Measurements from ENCODE around the gene USP17L22. TPM values are rescaled to one million over a fixed set of nuclear protein-coding genes. Genes with fewer than 3 reads are reported as not detected.
"Not testable (repeated sequence)": the region's sequence is repeated elsewhere in the genome, so short reads cannot be mapped to it uniquely, and the experiment has no call there.

The USP17L22 gene
- total RNA-seq, 1 donor: not detected

DNA sequence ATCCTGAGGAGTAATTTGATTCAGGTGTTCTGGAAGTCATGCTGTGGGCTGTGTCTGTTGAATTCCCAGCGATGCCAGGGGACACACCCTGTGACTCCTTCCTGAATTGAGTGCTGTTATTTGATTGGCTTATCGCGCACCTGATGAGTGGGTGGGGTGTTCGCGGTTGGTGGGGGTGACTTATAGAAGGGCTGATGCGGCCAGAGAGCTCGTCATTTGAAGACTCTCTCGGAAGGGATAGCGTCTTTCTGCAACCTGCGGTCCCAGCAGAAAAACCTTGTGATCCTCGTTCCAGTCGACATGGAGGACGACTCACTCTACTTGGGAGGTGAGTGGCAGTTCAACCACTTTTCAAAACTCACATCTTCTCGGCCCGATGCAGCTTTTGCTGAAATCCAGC lies 9.6 kb upstream of the USP17L22 start, which contains the start of gene USP17L20:
TSS of gene USP17L20 (plus strand) at position 301 of the 400 bp plus-strand sequence. CDS start at position 301, 0 bp downstream.
- H4K20me1 ChIP-seq (ENCODE audit: insufficient read depth, low read length); H3K27me3 ChIP-seq (ENCODE audit: insufficient read depth, low read length); H3K4me1 ChIP-seq (ENCODE audit: insufficient read depth, low read length); H3K4me2 ChIP-seq (ENCODE audit: insufficient read depth, low read length); H2AFZ ChIP-seq (ENCODE audit: low read length); H3K27ac ChIP-seq (ENCODE audit: low read depth, low read length); DNase-seq (ENCODE audit: insufficient read length, low spot score, missing footprints); H3K4me3 ChIP-seq (ENCODE audit: insufficient read depth, low read length); H3K36me3 ChIP-seq (ENCODE audit: insufficient read depth, low read length); H3K79me2 ChIP-seq (ENCODE audit: insufficient read depth, low read length); H3K9me3 ChIP-seq (ENCODE audit: low read depth, low read length): not testable (repeated sequence)

DNA sequence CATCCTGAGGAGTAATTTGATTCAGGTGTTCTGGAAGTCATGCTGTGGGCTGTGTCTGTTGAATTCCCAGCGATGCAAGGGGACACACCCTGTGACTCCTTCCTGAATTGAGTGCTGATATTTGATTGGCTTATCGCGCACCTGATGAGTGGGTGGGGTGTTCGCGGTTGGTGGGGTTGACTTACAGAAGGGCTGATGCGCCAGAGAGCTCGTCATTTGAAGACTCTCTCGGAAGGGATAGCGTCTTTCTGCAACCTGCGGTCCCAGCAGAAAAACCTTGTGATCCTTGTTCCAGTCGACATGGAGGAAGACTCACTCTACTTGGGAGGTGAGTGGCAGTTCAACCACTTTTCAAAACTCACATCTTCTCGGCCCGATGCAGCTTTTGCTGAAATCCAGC lies 4.8 kb upstream of the USP17L22 start, which contains the start of gene USP17L21:
TSS of gene USP17L21 (plus strand) at position 301 of the 400 bp plus-strand sequence. CDS start at position 301, 0 bp downstream.
- not testable (repeated sequence) for H3K27ac ChIP-seq (ENCODE audit: low read depth, low read length); H3K79me2 ChIP-seq (ENCODE audit: insufficient read depth, low read length); H3K4me1 ChIP-seq (ENCODE audit: insufficient read depth, low read length)

DNA sequence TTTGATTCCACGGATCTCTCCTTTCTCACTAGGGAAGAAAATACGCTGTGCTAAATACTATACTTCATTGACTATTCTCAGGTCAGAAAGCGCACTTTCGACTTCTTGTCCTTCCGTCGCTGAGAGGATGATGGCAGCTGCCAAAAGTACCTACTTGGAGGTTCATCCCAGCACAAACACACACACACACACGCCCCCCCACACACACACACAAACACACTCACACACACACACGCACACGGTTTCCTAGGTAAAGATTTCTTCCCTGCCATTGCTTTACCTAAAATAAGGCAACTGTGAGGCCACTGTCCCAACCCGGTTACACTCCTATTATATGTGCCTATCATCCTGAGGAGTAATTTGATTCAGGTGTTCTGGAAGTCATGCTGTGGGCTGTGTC lies 4.3 kb downstream of the USP17L22 start:
- H4K20me1 ChIP-seq (ENCODE audit: insufficient read depth, low read length); H3K36me3 ChIP-seq (ENCODE audit: insufficient read depth, low read length); H3K27ac ChIP-seq (ENCODE audit: low read depth, low read length); H3K4me3 ChIP-seq (ENCODE audit: insufficient read depth, low read length); H3K27me3 ChIP-seq (ENCODE audit: insufficient read depth, low read length); H3K9me3 ChIP-seq (ENCODE audit: low read depth, low read length); H3K4me2 ChIP-seq (ENCODE audit: insufficient read depth, low read length); DNase-seq (ENCODE audit: insufficient read length, low spot score, missing footprints); H3K4me1 ChIP-seq (ENCODE audit: insufficient read depth, low read length); H2AFZ ChIP-seq (ENCODE audit: low read length); H3K79me2 ChIP-seq (ENCODE audit: insufficient read depth, low read length): not testable (repeated sequence)

More for the DNA sequence above, 4.8 kb upstream of the USP17L22 start, which contains the start of gene USP17L21:
- DNase-seq (ENCODE audit: insufficient read length, low spot score, missing footprints); H3K4me2 ChIP-seq (ENCODE audit: insufficient read depth, low read length); H4K20me1 ChIP-seq (ENCODE audit: insufficient read depth, low read length); H3K4me3 ChIP-seq (ENCODE audit: insufficient read depth, low read length); H3K36me3 ChIP-seq (ENCODE audit: insufficient read depth, low read length); H3K27me3 ChIP-seq (ENCODE audit: insufficient read depth, low read length); H3K9me3 ChIP-seq (ENCODE audit: low read depth, low read length); H2AFZ ChIP-seq (ENCODE audit: low read length): not testable (repeated sequence)

Other genes with a start within 250 kb of the USP17L22 start
- gene FAM90A26, start 97.2 kb upstream of the USP17L22 start, total RNA-seq: not detected in 2 replicates
- not detected in 2 replicates for gene USP17L10, start 57.0 kb upstream of the USP17L22 start, total RNA-seq
- not detected in 2 replicates for gene USP17L11, start 52.2 kb upstream of the USP17L22 start, total RNA-seq
- gene USP17L12, start 47.5 kb upstream of the USP17L22 start, total RNA-seq: not detected in 2 replicates
- gene USP17L13, start 42.7 kb upstream of the USP17L22 start, total RNA-seq: not detected in 2 replicates
- not detected in 2 replicates for gene USP17L15, start 33.2 kb upstream of the USP17L22 start, total RNA-seq
- gene USP17L17, start 23.7 kb upstream of the USP17L22 start, total RNA-seq: not detected in 2 replicates
- not detected in 2 replicates for gene USP17L18, start 19.0 kb upstream of the USP17L22 start, total RNA-seq
- gene USP17L19, start 14.2 kb upstream of the USP17L22 start, total RNA-seq: not detected in 2 replicates
- gene USP17L20, start 9.5 kb upstream of the USP17L22 start, total RNA-seq: not detected in 2 replicates
- not detected in 2 replicates for gene USP17L21, start 4.7 kb upstream of the USP17L22 start, total RNA-seq
- not detected in 2 replicates for gene USP17L24, start 57.5 kb downstream of the USP17L22 start, total RNA-seq
- not detected in 2 replicates for gene USP17L25, start 62.3 kb downstream of the USP17L22 start, total RNA-seq
- not detected in 2 replicates for gene USP17L26, start 67.0 kb downstream of the USP17L22 start, total RNA-seq
- not detected in 2 replicates for gene USP17L5, start 71.8 kb downstream of the USP17L22 start, total RNA-seq
- not detected in 2 replicates for gene USP17L27, start 76.5 kb downstream of the USP17L22 start, total RNA-seq
- not detected in 2 replicates for gene USP17L28, start 81.3 kb downstream of the USP17L22 start, total RNA-seq
- gene USP17L29, start 86.0 kb downstream of the USP17L22 start, total RNA-seq: not detected in 2 replicates
- not detected in 2 replicates for gene USP17L30, start 95.5 kb downstream of the USP17L22 start, total RNA-seq
- gene DEFB131A, start 176.8 kb downstream of the USP17L22 start, total RNA-seq: not detected in 2 replicates

Data from osteoblast (primary cell).